GM12864 (cell line): ENCODE measurements around the gene ANK3.

ENCODE experiments used
- DNase-seq: peaks from one replicate; pipeline ENCODE4 v3.0.0-alpha.2; 2011; ENCODE audit warnings: low read depth
- H3K4me3 ChIP-seq: 2 replicates; pipeline ENCODE4 v1.5.1; 2011; ENCODE audit warnings: mild to moderate bottlenecking, low read depth, low read length, control low read depth
- TF ChIP-seq, protein P1 (sequence below): IDR thresholded peaks from 2 replicates; pipeline ENCODE4 v1.5.1; 2011; ENCODE audit warnings: low read depth, mild to moderate bottlenecking, moderate library complexity, low read length, control low read depth, inconsistent platforms; ENCODE audit errors: missing control alignments

ANK3 gene

GRCh38 chr10:60281792-60282353, 107.8 kb downstream of the ANK3 start:
- TF ChIP-seq, protein P1, sequence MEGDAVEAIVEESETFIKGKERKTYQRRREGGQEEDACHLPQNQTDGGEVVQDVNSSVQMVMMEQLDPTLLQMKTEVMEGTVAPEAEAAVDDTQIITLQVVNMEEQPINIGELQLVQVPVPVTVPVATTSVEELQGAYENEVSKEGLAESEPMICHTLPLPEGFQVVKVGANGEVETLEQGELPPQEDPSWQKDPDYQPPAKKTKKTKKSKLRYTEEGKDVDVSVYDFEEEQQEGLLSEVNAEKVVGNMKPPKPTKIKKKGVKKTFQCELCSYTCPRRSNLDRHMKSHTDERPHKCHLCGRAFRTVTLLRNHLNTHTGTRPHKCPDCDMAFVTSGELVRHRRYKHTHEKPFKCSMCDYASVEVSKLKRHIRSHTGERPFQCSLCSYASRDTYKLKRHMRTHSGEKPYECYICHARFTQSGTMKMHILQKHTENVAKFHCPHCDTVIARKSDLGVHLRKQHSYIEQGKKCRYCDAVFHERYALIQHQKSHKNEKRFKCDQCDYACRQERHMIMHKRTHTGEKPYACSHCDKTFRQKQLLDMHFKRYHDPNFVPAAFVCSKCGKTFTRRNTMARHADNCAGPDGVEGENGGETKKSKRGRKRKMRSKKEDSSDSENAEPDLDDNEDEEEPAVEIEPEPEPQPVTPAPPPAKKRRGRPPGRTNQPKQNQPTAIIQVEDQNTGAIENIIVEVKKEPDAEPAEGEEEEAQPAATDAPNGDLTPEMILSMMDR = no peak
- DNase-seq = no peak
- no peak overlapping the region for H3K4me3 ChIP-seq

DNA sequence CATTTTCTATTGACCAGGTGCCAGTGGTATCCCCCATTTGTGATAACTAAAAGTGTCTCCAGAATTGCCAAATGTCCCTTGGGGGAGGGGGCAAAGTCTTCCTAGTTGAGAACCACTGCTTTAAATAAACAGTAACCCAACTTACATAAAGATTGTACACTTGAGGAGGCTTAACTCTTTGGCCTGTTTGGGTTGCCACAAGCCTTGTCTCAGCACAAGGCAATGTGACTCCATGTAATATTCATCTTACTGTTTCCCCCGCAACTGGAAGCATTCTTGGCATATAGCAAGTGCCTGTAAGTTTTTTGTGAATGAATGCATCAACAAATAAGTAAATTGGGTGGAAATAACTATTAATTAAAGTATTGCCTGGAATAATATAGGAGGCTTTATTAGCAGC, 108.3 kb downstream of the ANK3 start:
- TF ChIP-seq, protein P1 = no peak
- H3K4me3 ChIP-seq = no peak overlapping the region
- no peak for DNase-seq

DNA sequence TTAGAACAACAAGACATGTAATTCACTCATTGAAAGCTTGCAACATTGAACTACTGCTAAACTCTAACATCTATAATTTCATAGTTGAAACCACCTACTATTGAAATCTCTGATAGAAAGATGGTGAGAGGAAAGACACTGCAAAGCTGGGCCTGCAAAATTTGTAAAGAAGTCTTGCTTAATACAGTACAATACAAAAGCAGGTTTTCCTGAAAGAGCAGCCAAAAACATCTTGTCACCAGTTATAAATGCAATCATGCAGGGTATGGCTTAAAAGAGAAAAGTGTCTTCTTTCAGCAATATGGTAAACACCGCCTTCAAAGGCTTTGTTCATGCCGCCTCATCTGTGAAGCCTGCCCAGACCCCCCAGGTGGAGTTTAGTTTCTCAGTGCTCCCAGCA, 109.2 kb downstream of the ANK3 start:
- TF ChIP-seq, protein P1 = no peak
- DNase-seq = no peak

DNA sequence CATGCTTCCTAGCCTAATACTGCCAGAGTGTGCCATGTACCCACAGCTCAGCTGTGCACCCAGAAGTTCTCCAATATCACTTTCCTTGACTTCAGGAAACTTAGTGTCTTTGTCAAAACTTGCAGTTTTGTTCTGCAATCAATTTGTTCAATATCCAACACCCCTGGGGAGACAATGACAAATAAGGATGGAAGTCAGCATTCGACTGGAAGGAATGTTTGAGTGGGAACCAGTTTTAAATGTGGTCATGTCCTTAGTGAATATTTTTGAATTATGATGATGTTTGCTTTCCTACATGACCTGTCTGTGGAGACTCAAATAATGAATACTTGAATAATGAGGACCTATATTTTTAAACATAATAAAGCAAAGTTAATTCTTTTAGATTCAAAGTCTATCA, 112.0 kb downstream of the ANK3 start:
- TF ChIP-seq, protein P1 = no peak
- H3K4me3 ChIP-seq = no peak overlapping the region
- DNase-seq = no peak

More for the DNA sequence above, 109.2 kb downstream of the ANK3 start:
- no peak overlapping the region for H3K4me3 ChIP-seq

GRCh38 chr10:60276232-60276631, 113.4 kb downstream of the ANK3 start:
- no peak overlapping the region for H3K4me3 ChIP-seq
- DNase-seq = no peak
- TF ChIP-seq, protein P1 = no peak

DNA sequence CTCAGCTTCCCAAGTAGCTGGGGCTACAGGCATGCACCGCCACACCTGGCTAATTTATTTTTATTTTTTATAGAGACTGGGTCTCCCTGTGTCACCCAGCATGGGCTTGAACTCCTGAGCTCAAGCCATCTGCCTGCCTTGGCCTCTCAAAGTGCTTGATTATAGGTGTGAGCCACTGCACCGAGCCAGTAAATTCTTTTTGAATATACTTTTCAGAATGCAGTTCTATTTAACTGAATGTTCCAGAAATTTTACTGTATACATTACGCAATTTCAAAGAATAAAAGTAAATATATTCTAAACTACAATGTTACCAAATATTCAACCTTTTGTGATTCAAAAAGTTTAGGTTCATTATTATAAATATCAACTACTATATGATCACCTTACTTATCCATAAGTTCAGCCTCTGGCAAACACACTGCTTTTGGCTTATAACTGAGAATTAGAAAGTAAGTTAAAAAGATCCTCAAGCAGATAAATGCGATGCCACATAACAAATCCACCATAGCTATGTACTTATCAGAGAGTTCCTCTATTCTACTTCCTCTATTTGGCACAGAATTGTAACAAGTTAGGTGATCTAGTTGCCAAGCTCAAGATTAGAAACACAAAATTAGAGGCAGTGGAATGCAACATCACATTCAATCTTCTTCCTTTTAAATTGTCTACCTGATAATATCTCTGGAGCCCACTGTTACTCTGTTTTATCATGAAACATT, 118.2 kb downstream of the ANK3 start:
- H3K4me3 ChIP-seq = no peak overlapping the region
- TF ChIP-seq, protein P1 = no peak
- DNase-seq = no peak

GRCh38 chr10:60270426-60270825, 119.2 kb downstream of the ANK3 start:
- H3K4me3 ChIP-seq = no peak overlapping the region
- TF ChIP-seq, protein P1 = no peak
- DNase-seq = no peak
